NCI-H2029 treated with DMSO at 0.1 percent for 48 hours (cell line): Measurements from ENCODE around the gene CFAP100.

Source experiments
- DNase-seq: peaks from one replicate; lab custom pipeline; 2025; lab: John Stamatoyannopoulos, UW

The CFAP100 gene

GRCh38 chr3:126441256-126441880 is 46.7 kb downstream of the CFAP100 start:
- DNase-seq, result no peak

DNA sequence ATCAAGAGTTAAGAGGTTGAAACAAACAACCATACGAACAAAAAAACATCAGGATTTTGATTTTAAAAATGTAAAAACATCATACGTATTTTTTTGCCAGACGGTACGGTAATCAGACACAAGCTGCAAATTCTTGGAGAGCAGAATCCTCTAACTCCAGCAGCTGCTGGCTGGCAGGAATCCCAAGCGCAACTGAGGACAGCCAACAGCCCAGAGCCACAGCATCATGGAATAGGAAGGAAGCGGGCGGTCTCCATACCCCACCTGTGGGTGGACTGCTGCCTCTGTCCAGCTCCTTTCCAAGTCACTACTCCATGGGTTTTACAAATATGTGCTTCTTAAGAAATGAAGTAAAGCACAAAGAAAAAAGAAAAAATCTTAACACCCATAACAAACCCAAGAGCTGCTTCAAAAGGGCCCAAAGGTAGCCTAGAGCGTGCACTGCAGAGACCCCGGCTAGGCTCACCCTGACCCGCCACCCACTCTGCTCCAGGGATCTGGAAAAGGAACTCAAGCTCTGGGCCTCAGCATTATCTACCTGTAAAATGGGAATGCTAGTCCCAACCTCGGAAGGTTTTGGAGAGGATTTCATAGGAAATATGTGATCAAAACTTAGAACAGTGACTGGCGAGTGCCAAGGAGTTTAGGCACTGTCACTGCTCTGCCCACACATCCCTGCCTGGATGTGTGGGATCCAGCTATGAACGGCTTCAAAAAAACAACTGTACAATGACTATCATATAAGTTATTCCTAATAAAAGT is 47.6 kb downstream of the CFAP100 start:
- DNase-seq, result no peak

GRCh38 chr3:126442856-126443242 is 48.1 kb downstream of the CFAP100 start:
- DNase-seq, result no peak

GRCh38 chr3:126445506-126445905 is 50.8 kb downstream of the CFAP100 start:
- no peak for DNase-seq

- no peak for DNase-seq
These were observed 51.6 kb downstream of the CFAP100 start for GRCh38 chr3:126446301-126446700.

GRCh38 chr3:126446791-126447190 is 52.1 kb downstream of the CFAP100 start:
- no peak for DNase-seq

GRCh38 chr3:126447456-126448106 is 52.9 kb downstream of the CFAP100 start:
- DNase-seq, result no peak

- DNase-seq, result no peak
These were observed 53.6 kb downstream of the CFAP100 start for GRCh38 chr3:126448136-126448892.

- no peak for DNase-seq
These were observed 54.1 kb downstream of the CFAP100 start for GRCh38 chr3:126448893-126449180.

- DNase-seq, result no peak
These were observed 54.9 kb downstream of the CFAP100 start for GRCh38 chr3:126449621-126450051.

DNA sequence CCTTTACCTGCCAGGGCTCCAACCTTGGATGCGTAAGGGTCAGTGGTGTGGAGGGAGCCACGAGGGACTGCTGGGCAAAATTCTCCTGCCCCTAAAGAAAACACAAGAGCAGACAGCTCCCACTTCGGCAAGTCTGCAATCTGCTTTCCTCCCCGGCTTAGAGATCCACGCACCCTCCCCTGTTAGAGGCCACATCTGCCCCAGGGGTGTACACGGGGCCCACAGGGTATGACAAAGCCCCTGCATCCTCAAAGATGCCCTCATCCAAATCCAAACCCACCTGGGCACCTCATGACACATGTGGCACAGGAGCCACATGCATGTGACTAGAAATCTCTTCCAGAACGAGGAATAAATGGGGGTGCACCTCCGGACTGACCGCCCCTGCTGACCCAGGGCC is 55.5 kb downstream of the CFAP100 start:
- DNase-seq, result no peak

GRCh38 chr3:126450744-126451143 is 56.0 kb downstream of the CFAP100 start:
- no peak for DNase-seq

- DNase-seq, result no peak
These were observed 56.8 kb downstream of the CFAP100 start for GRCh38 chr3:126451511-126451910.

DNA sequence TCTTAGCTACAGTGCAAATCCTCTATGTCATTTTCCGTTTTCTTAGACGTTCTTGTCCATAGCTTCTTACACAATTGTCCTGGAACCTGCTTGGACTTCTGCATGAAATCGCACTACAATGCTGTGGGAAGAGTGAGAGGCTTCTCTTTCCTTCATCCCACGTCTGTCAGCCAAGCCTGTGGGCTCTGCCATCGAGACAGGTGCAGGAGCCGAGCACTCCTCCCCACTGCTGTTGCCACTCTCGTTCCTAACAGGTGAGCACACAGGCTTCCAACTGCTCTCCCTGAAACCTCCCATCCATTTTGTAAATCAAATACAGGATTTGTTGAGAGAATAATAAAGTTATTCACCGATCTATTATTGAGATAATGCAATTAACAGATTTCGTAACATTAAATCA is 57.5 kb downstream of the CFAP100 start:
- no peak for DNase-seq

GRCh38 chr3:126454025-126454424 is 59.3 kb downstream of the CFAP100 start:
- DNase-seq, result no peak

DNA sequence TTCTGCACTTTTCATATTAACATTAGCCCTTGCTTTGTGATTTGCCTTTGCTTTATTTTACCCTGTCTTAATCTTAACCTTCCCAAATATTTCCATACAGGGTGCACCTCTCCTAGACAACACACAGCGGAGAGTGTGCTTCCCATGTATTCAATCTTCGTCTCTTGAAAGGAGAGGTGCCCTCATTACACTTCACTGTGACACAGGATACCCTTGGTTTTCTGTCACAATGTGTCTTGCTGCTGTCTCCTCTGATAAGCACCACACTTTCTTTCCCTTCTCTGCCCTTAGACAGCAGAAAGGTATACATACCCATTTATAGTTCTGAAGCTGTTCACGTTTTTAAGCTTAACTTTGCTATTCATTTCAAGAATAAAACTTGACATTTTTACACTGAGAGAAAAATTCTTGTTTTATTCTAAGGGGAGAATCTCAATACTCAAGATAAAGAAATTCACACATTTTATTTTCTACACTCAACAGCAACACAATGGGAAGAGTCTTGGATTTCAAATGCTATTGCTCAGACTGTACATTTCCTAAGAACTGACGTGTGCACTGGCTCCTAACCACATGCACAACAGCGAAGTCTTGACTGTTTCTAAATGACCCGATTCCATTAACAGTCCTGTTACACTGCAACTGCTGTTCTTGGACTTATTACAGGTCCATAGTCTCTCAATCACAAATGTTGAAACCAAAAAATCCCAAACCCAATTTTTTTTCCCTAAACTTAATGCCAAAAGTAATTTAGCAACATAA is 59.9 kb downstream of the CFAP100 start:
- DNase-seq, result no peak

- no peak for DNase-seq
These were observed 61.5 kb downstream of the CFAP100 start for GRCh38 chr3:126456211-126456610.

GRCh38 chr3:126456766-126457388 is 62.2 kb downstream of the CFAP100 start:
- no peak for DNase-seq

- DNase-seq, result no peak
These were observed 64.5 kb downstream of the CFAP100 start for GRCh38 chr3:126459111-126459762.

GRCh38 chr3:126459763-126460127 is 65.0 kb downstream of the CFAP100 start:
- no peak for DNase-seq

DNA sequence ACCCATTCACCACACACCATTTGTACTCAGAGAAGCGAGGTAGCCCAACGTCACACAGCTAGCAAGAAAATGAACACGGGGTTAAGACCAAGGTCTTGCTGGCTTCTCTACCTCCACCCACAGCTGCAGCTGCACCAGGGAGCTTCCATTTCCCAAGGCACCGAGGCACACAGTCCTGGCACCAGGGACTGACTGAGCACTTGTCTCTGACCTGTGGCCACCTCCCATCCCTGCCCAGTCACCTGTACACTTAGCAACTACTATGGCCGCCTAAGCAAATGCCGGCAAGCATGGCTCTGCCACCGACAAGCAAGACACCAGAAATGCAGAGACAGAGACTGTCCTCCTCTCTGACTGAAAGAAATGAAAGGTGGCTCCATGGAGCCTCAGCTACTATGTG is 65.7 kb downstream of the CFAP100 start:
- DNase-seq, result no peak
